Transverse colon (tissue), 4 donors: ENCODE results near the gene PTPRB. TPM values are rescaled to one million over a fixed set of nuclear protein-coding genes. Genes with fewer than 3 reads are reported as not detected.
A peak's percentile ranks its signal among the peaks of the same experiment; 100 is the strongest.

ENCODE experiments used
- DNase-seq: peaks from one replicate; pipeline ENCODE4 v3.0.0-alpha.2; 2019
- H3K27ac ChIP-seq, 4 donors: fragments of 200-600 bp; sonication (generic); 2 replicates each; pipeline ENCODE4 v1.5.1; 2016 to 2018; ENCODE audit warnings: inconsistent platforms in 4 of 4
- H3K27me3 ChIP-seq: fragments of 200-600 bp; sonication (generic); 2 replicates; pipeline ENCODE4 v1.5.1; 2017; ENCODE audit warnings: inconsistent platforms
- H3K36me3 ChIP-seq, 4 donors: fragments of 200-600 bp; sonication (generic); 2 replicates each; pipeline ENCODE4 v1.5.1; 2017 to 2019; ENCODE audit warnings: inconsistent platforms in 4 of 4
- H3K4me1 ChIP-seq, 4 donors: fragments of 200-600 bp; sonication (generic); 2 replicates each; pipeline ENCODE4 v1.5.1; 2017 to 2020; ENCODE audit warnings: inconsistent platforms in 4 of 4
- H3K4me3 ChIP-seq, 4 donors: fragments of 200-600 bp; sonication (generic); 1 replicate in 1 of 4; 2 replicates in 3 of 4; pipeline versions ENCODE4 v1.5.1 to v1.6.1; 2017 to 2019; ENCODE audit warnings: inconsistent platforms in 4 of 4
- H3K9me3 ChIP-seq, 2 donors: fragments of 200-600 bp; sonication (generic); 2 replicates each; pipeline ENCODE4 v1.5.1; 2017 to 2019; ENCODE audit warnings: inconsistent platforms in 2 of 2
- CTCF ChIP-seq, 5 experiments: fragments of 200-600 bp in 3 of 5; fragments of 450-650 bp in 2 of 5; sonication (generic) in 3 of 5; IDR thresholded peaks; 1 replicate in 2 of 5; 2 replicates in 3 of 5; pipeline ENCODE4 v1.5.1; 2016 to 2017; ENCODE audit warnings: antibody characterized with exemption in 5 of 5, inconsistent platforms in 3 of 5, mild to moderate bottlenecking in 2 of 5, moderate library complexity in 1 of 5
- EP300 ChIP-seq: sonication (generic); formaldehyde crosslinking; IDR thresholded peaks from one replicate; pipeline ENCODE4 v1.6.1; 2017; ENCODE audit warnings: antibody characterized with exemption, low read depth
- POLR2A ChIP-seq: fragments of 450-650 bp; IDR thresholded peaks from one replicate; pipeline ENCODE4 v1.6.1; 2016; ENCODE audit warnings: antibody characterized with exemption, mild to moderate bottlenecking, moderate library complexity
- POLR2AphosphoS5 ChIP-seq, 3 donors: sonication (generic); formaldehyde crosslinking; IDR thresholded peaks; one replicate each; pipeline ENCODE4 v1.6.1; 2016; ENCODE audit warnings: antibody characterized with exemption in 3 of 3
- WGBS, 2 donors: methylation state at CpG; one replicate each; pipeline ENCODE4 v1.1.5; 2018; ENCODE audit warnings: low coverage in 1 of 2; 5-methylcytosine and 5-hydroxymethylcytosine counted together
- in situ Hi-C, 4 donors: fragments of 200-750 bp; cut with MboI; loops; one replicate each; pipeline versions ENCODE4 v1.15.0 to v1.15.1; 2017; ENCODE audit warnings: low sequenced_read_pairs in 3 of 4, low pct_ligation_motif_present in 1 of 4, low pct_unique_long_range_greater_than_20kb in 1 of 4
- intact Hi-C: fragments of 100-400 bp; cut with DNase I; formaldehyde crosslinking; loops from one replicate; pipeline ENCODE4 v1.15.1; 2023; ENCODE audit warnings: low total_unique reads
- total RNA-seq, 4 donors: library from RNA; depleted of rRNA; stranded (reverse); fragments of >200 nt; gene quantifications; one replicate each; pipeline ENCODE4 v1.1.0, GENCODE V29; 2016

Gene PTPRB
- total RNA-seq, 4 donors from 2014 or later: 17.2 to 29.7 (median 26.2) TPM

- TF ChIP-seq POLR2A (no peak), POLR2AphosphoS5 (IDR thresholded peaks at IDR 0.05) (no peak), EP300 (no peak), CTCF (IDR thresholded peaks at IDR 0.05) (no peak)
- no peaks in the 10 kb centered on the region for H3K27me3 ChIP-seq
- WGBS, 2 donors: 70 to 82% methylated on average over 4 of the region's 4 CpGs
- no peaks in the 10 kb centered on the region for H3K36me3 ChIP-seq
- intact Hi-C loops: no loop called here
- no peaks in the 10 kb centered on the region for H3K4me1 ChIP-seq
- no peaks in the 10 kb centered on the region for H3K9me3 ChIP-seq
- no peak overlapping the region for H3K27ac ChIP-seq
- H3K4me3 ChIP-seq: no peak overlapping the region
- in situ Hi-C loops: loop anchor here in 2 of 4 donors (10.0 to 25.0 kb wide), 3 partner anchors 124 to 247 kb away; no protein-coding TSS in a partner anchor
- no peak for DNase-seq
Observed at GRCh38 chr12:70590549-70591226, 46.5 kb downstream of the PTPRB start.

GRCh38 chr12:70590051-70590450 is 47.2 kb downstream of the PTPRB start:
- intact Hi-C loops: no loop called here
- Histone ChIP-seq H3K4me1 (no peaks in the 10 kb centered on the region), H3K9me3 (no peaks in the 10 kb centered on the region), H3K27me3 (no peaks in the 10 kb centered on the region), H3K4me3 (no peak overlapping the region), H3K27ac (no peak overlapping the region), H3K36me3 (no peaks in the 10 kb centered on the region)
- in situ Hi-C loops: loop anchor here in 2 of 4 donors (10.0 to 25.0 kb wide), 3 partner anchors 125 to 247 kb away; no protein-coding TSS in a partner anchor
- WGBS, 2 donors: 31 to 56% methylated on average over 4 to 6 of the region's 6 CpGs
- DNase-seq: peak; percentile 69
- TF ChIP-seq EP300: no peak
- peak; percentile 65 to 80 (median 74) for TF ChIP-seq CTCF (IDR thresholded peaks at IDR 0.05)

GRCh38 chr12:70584332-70584731 is 52.9 kb downstream of the PTPRB start:
- no peak for DNase-seq
- WGBS, 2 donors: 89 to 92% methylated on average over 2 of the region's 2 CpGs
- no peaks in the 10 kb centered on the region for H3K9me3 ChIP-seq
- in situ Hi-C loops (loop anchor here in 3 of 4 donors (10.0 to 25.0 kb wide), 3 partner anchors 130 to 700 kb away; no protein-coding TSS in a partner anchor), intact Hi-C loops (no loop called here)
- no peaks in the 10 kb centered on the region for H3K27me3 ChIP-seq
- no peak overlapping the region for H3K27ac ChIP-seq
- H3K36me3 ChIP-seq: no peaks in the 10 kb centered on the region
- no peak overlapping the region for H3K4me3 ChIP-seq
- H3K4me1 ChIP-seq: no peaks in the 10 kb centered on the region
- TF ChIP-seq POLR2A (no peak), EP300 (no peak), CTCF (IDR thresholded peaks at IDR 0.05) (no peak), POLR2AphosphoS5 (IDR thresholded peaks at IDR 0.05) (no peak)

GRCh38 chr12:70583251-70583650 is 54.0 kb downstream of the PTPRB start:
- no peaks in the 10 kb centered on the region for H3K9me3 ChIP-seq
- no peaks in the 10 kb centered on the region for H3K36me3 ChIP-seq
- intact Hi-C loops: no loop called here
- DNase-seq: no peak
- no peak overlapping the region for H3K4me3 ChIP-seq
- in situ Hi-C loops: loop anchor here in 3 of 4 donors (10.0 to 25.0 kb wide), 3 partner anchors 132 to 698 kb away; no protein-coding TSS in a partner anchor
- no peak overlapping the region for H3K27ac ChIP-seq
- no peaks in the 10 kb centered on the region for H3K27me3 ChIP-seq
- no peak for TF ChIP-seq POLR2A
- TF ChIP-seq EP300: no peak
- no peaks in the 10 kb centered on the region for H3K4me1 ChIP-seq
- WGBS, 2 donors: 74 to 83% methylated on average over 2 of the region's 2 CpGs
